HG02973 (cell line): ENCODE measurements around the gene TPRG1L.
"Not testable (repeated sequence)": the region's sequence is repeated elsewhere in the genome, so short reads cannot be mapped to it uniquely, and the experiment has no call there.

Source experiments
- ATAC-seq: cut with Tn5 transposase; IDR thresholded peaks from one replicate; pipeline ENCODE4 v1.9.1; 2021; ENCODE audit warnings: moderate library complexity; ENCODE audit not compliant: unreplicated experiment

Gene TPRG1L

DNA sequence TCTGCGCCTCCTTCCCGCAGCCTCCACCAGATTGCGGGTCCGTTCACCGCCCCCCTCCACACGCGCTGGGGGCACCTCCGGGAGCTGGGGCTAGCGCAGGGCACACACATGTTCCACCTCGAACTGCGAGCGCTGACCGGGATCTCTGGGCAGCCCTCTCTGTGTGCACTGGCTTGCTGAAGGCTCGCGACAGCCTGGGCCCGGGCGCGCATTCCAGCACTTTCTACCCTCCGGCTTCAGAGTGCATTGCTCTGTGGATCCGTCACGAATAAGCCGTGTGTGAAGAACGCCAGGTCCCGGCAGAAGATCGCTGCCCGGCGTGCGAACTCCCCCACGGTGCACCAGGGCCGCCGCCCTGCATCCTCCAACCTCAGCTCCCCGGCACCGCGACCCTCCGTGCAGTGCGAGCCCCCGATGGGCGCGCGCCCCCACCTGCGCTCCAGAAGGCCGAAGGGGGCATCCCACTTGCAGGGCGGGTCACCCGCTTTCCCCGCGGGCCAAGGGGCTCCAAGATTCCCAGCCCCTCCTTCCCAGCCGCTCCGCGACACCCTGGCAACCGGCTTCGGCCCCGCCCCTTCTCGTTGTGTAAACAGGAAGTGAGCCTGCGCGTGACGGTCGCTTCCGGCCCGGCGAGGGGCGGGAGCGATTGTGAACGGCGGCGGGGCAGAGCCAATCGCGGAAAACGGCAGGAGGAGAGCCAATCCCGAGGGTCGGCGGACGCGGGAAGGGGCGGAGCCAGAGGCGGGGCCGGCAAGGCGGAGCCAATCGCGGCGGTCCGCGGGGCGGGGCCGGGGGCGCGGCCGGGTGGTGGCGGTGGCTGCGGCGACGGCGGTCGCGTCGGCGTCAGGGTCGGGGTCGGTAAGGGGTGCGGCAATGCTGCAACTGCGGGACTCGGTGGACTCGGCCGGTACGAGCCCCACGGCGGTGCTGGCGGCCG, at the start of gene TPRG1L:
Gene TPRG1L, plus strand, starts transcription at position 816 of the 937 bp plus-strand sequence. Its CDS starts 58 bp downstream, at position 874.
- peak; percentile 90 for ATAC-seq

DNA sequence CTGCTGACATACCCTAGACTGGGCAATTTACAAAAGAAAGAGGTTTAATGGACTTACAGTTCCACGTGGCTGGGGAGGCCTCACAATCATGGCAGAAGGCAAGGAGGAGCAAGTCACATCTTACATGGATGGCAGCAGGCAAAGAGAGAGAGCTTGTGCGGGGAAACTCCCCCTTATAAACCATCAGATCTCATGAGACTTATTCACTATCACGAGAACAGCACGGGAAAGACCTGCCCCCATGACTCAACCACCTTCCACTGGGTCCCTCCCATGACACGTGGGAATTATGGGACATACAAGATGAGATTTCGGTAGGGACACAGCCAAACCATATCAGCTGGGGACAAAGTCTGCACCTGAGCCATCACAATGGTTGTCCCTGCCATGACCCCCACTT, 49.3 kb upstream of the TPRG1L start:
- not testable (repeated sequence) for ATAC-seq

DNA sequence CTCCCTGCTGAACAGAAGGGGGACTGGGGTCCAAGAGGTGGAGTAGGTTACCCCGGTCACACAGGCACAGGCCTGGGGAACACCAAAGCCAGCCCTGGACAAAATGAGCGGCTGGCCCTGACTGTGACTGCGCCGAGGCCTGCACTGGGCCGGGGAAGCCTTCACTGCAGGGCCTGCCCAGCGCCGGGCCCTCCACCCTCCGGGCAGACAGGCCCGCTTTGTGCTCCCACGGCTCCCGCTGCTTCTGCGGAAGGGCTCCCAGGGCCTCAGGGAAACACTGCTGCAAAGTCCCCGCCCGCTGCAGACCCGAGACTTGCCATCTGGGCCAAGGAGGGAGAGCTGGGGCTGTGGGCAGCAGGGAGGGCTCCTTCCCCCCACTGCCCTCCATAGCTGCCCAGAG, 48.8 kb upstream of the TPRG1L start:
- ATAC-seq = no peak

DNA sequence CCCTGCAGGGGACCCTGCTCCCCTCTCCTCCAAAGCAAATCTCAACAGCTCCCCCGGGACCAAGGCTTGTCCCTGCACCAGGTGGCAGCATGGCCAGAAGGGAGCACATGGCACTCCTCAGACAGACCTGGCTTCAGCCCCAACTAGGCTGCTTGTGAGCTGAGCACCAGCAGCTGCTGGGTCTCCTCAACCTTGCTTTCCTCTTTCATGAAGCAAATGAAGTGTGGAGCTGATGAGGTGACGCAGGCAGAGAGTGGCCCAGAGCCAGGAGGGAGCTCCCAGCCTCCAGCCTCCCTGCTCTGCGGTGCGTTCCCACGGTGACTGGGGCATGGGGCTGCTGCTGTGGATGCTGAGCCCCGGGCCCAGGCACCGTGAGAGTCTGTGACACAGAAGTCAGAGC, 47.5 kb upstream of the TPRG1L start:
- ATAC-seq = no peak

DNA sequence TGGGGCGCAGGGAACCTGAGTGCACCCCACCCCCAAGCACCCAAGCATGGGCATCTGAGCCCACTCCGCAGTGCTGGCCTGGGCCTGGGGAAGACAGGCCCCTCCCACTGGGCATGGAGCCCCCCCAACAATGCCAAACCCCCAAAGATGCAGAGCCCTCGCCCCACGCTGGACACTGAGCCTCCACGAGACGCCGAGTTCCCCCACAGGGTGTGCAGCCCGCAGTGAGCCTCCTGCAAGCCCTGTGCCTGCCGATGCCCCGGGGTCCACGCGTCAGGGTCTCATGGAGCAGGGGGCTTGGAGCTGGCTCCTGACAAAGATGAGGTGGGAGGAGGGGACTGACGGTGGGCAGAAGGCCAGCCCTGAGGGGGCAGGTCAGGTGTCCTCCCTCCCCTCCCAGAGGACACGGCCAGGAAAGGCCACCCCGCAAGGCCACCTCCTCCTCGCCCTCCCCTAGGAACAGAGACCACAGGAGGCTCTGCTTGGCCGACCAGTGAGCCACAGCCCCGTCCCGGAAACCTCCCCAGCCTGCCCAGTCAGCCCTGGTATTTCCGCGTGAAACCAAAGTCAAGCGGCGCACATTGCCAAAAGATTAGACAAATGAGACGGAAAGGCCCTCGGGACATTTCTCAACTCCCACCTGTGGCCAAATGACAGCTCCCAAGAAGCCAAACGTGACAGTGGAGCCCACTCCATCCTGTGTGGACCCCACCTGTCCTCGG, 46.9 kb upstream of the TPRG1L start:
- no peak for ATAC-seq

DNA sequence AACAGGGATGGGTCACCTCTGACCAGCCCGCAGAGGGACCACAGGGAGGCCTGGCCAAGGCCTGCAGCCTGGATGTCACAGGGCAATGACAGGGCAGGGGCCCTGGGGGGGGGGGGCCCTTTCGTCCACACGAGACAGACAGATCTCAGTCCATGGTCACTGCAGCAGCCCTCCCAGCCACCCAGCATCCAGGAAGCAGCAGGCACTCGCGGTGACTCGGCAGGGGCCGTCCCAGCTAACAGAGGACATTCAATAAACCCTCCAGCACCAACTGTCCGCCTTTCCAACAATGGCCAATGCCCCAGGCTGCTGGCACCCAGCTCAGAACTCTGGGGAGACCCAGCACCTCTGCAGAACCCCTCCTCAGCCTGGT, 46.4 kb upstream of the TPRG1L start:
- ATAC-seq = no peak

DNA sequence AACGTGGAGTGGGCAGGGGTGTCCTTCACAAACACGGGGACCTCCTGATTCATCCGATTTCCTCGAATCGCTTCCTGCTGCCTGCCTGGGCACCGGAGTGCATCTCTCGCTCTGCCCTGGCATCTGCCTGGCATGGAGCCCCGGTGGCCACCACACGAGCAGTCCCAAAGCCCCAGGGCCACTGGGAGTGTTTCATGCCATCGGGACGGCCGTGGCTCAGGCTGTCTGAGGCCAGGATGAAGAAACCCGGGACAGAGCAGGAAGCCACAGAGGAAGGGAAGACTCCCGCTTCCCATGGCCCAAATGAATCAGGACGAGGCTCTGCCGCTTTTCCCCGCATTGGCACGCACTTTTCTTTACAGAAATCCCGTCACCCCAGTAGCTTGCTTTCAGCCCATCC, 45.9 kb upstream of the TPRG1L start:
- no peak for ATAC-seq

DNA sequence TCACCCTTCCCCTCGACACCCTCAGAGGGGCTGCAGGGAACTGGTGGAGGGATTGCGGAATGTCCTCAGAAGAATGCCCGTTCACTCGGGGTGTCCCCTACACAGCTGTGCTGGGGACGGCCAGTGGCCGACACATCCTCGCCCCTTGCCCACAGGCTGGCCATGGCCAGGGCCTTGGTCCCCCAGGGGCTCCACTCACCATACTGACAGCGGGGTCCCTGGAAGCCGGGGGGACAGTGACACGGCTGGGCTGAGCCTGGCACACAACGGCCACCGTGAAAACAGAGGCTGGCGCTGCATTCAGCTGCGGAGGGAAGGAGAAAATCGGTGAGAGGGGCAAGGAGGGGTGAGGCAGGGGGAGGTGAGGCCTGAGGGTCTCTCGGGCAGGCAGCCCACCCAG, 45.2 kb upstream of the TPRG1L start:
- ATAC-seq = no peak

DNA sequence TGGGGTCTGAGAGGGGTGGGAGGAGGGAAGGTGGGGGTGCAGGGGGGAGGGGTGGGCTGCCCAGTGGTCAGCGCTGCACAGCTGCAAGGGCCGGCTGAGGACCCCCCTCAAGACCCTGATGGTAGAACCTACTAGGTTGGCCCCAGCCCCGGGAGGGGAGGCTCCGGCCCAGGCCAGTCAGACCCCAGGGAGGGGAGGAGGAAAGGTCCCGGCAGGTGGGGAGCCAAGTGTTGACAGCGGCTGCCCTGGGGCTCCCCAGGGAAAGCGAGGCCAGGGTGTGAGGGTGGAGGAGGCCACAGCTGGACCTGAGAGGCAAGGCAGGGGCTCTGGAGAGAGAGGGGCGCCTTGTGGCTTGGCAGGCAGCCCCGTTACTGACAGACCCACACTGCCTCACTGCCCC, 44.6 kb upstream of the TPRG1L start:
- ATAC-seq = no peak

DNA sequence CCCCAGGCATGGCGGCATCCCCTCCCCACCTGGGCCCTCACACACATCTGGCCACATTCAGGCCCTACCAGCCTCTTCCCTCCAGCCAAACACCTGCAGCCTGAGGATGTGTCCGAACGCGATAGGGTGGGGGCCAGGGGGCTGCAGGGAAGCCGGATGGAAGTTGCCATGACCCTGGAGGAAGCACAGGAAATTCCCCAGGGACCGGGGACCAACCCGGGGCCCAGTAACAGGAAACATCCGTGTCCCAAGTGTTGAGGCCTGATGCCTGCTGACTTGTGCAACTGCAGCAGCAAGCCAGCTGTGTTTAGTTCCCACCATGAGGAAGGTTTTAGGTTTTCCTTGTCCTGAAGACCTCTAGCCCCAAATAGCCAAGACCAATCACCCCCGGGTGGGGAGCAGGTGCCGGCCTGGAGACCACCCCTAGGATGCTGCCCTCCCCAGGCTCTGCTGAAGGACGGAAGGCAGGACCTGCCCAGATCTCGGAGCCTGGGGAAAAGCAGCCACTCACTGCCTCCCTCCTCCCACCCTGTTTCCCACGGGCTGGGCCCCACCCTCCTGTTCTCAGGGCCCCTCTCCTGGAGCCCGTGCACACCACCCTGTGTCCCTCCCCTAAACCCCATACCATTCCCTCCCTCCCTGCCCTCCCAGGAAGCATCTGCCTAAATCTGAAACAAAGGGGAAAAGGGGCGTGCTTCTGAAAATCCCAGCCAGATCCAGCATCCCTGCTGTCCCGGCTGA, 43.3 kb upstream of the TPRG1L start:
- no peak for ATAC-seq

DNA sequence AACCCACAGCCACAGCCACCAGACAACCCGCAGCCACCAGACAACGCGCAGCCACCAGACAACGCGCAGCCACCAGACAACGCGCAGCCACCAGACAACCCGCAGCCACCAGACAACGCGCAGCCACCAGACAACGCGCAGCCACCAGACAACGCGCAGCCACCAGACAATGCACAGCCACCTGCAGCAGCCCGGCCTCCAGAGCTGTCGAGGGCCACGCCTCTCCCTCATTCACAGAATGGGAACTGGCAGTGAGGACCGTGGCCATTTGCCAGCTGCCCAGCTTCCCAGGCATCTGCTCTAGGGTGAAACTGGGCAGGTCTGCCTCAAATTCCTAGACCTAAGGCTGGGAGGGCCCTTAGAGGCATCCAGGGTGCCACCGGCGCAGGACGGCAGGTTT, 41.1 kb upstream of the TPRG1L start:
- ATAC-seq = not testable (repeated sequence)

DNA sequence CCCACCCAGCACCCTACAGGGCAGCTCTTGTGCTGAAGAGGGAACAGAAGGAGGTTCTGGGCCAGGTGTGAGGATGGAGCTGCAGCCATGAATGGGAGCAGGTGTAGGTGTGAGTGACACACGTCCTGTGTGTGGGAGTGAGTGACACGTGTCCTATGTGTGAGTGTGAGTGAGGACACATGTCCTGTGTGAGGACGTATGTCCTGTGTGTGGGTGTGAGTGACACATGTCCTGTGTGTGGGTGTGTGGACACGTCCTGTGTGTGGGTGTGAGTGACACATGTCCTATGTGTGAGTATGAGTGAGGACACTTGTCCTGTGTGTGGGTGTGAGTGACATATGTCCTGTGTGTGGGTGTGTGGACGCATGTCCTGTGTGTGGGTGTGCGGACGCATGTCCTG, 39.9 kb upstream of the TPRG1L start:
- ATAC-seq = no peak

DNA sequence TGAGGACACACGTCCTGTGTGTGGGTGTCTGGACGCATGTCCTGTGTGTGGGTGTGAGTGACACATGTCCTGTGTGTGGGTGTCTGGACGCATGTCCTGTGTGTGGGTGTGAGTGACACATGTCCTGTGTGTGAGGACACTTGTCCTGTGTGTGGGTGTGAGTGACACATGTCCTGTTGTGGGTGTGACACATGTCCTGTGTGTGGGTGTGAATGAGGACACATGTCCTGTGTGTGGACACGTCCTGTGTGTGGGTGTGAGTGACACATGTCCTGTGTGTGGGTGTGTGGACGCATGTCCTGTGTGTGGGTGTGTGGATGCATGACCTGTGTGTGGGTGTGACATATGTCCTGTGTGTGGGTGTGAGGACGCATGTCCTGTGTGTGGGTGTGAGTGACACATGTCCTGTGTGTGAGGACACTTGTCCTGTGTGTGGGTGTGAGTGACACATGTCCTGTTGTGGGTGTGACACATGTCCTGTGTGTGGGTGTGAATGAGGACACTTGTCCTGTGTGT, 39.4 kb upstream of the TPRG1L start:
- not testable (repeated sequence) for ATAC-seq

DNA sequence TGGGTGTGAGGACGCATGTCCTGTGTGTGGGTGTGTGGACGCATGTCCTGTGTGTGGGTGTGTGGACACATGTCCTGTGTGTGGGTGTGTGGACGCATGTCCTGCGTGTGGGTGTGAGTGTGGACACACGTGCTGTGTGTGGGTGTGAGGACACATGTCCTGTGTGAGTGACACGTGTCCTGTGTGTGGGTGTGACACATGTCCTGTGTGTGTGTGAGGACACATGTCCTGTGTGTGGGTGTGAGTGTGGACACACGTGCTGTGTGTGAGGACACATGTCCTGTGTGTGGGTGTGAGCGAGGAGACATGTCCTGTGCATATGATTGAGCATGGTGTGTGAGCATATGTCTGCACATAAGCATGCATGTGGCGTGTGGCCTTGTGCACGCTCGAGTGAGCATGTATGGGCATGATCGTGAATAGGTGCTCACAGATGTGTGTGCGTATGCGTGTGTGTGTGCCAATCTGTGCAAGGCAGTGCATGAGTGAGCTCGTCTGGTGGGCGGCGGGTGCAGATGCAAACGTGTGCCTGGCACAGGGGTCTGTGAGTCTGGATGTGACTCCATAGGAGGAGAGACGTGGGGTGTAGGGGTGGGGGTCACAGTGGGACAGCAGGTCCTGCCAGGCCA, 38.8 kb upstream of the TPRG1L start:
- ATAC-seq = no peak

DNA sequence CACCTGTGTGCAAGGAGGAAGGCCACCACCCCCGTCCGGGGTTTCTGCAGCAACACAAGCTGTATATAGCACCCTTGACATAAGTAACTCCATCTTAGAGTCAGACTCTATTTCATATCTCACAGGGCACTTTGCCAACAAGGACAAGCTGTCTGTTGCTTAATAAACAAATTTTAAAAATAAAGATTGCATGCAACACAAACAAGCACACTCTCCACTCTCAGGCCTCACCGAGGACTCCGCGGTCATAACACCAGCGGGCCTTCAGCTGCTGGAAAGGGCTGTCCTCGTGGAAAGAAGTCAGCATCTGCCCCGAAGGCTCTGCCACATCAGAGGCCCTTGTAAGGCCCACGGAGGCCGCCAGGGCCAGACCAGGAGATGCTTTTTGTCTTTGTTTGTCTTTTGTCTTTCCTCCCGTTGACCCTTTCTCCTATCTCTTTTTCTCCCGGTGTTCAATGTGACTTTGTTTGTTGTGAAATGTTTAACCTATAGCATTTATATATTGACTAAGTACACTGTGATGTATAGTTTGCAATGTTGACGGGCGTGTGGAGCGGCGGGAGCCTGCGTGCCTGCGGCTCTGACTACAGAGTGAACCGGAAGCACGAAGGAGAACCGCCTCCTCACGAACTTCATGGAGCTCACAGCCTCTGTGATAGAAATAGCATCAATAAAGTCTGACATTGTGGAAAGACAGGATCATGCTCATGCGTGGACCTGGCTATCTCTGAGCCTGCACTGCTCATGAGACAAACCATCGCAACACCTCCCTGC, 37.6 kb upstream of the TPRG1L start:
- ATAC-seq = no peak

DNA sequence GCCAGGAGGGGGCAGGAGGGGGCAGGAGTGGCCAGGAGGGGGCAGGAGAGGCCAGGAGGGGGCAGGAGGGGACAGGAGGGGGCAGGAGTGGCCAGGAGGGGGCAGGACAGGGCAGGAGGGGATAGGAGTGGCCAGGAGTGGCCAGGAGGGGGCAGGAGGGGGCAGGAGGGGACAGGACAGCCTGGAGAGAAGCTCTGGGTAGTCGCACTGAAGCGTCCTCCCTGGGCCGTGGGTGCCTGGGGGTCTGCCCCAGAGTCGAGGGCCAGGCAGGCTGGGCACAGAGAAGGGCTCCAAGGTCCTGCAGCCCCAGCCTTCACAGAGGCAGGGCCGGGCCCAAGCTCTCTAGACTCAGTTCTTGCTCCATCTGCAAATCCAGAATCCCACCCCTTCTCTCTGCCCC, 36.4 kb upstream of the TPRG1L start:
- no peak for ATAC-seq

DNA sequence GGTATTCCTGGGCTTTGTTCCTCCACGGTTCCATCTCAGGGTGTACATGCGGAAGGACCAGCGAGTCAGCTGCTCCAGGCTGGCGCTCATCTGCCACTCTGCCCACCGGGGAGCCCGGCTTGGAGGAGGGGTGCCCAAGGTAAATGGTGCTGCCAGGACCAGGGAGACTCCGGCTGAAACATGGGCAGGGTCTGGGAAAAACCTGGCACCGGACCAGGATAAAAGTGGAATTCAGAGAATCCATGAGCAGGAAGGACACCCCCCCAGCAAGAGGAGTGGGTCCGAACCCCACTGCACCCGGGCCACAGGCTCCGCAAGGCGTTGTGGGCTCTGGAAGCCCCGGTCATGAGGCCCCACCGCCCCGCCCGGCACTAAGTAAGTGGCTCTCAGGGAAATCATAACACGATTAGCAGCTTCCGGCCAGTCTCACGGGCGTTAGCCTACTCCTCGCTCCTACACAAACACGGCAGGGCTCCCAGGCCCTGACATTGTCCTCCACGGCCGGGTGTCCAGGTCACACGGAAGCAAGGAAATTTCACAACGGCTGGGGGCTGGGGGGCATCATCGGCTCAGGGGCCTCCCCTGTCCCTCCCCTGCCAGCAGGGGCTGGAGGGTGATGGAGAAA, 34.6 kb upstream of the TPRG1L start:
- ATAC-seq = no peak

DNA sequence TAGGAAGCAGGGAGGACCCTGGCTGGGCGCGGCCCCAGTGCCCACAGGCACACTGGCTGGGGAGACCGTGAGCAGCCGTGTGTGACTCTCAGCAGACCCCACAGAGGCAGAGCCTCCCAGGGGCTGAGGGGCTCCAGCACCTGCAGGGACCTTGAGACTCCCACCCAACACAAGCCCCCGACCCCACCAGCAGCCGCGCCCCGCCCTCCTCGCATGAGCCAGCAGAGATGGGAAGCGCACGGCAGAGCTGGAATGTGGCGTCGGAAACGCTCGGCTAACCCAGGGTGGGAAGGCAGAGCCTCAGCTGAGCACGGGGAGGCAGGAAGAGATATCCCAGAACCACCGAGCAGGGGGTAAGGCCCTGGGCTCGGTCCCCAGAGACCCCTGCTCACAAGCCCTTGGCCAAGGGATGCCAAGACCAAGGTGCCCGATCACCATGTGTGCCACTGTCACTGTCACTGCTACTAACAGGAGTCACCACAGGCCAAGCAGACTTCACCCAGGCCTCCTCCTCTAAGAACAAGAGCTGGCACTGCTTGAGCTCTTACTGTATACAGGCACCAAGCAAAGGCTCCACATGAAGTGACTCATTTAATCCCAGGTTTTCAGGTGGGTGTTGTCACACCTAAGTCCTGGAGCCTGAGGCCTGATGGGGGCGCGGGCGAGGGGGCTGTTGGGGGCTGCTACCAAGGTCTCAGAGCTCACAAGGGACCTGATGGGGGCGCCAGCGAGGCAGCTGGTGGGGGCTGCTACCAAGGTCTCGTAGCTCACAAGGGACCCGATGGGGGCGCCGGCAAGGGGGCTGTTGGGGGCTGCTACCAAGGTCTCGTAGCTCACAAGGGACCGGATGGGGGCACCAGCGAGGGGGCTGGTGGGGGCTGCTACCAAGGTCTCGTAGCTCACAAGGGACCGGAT, 33.6 kb upstream of the TPRG1L start:
- ATAC-seq = no peak

DNA sequence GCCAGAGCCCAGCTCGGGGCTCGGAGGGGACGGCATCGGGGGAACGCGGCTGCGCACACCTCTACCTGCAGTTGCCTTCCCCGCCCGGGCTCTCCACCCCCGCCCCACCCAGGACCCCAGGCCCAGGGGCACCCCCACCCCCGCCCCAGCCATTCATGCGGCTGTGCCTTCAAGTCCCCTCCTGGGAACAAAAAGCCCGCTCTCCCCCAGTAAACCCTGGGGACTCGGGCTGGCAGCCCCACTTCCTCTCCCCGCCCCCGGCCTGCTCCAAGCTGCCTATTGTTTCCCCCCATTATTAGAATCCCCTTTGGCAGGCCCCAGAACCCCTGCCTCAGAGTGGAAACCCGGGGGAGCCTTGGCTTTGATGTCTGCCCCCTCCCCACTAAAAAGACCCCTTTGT, 31.5 kb upstream of the TPRG1L start:
- ATAC-seq = no peak
